ENCODE results near the gene DPP4.
"Not testable (repeated sequence)": the region's sequence is repeated elsewhere in the genome, so short reads cannot be mapped to it uniquely, and the experiment has no call there.

Gene DPP4

GRCh38 chr2:161980976-161981375, 93.0 kb downstream of the DPP4 start:
- Mint-ChIP-seq H3K4me1 (no peaks in the 10 kb centered on the region), H3K36me3 (ENCODE audit: low read depth) (no peaks in the 10 kb centered on the region), H3K27ac (no peak overlapping the region), H3K9me3 (no peaks in the 10 kb centered on the region), H3K4me3 (no peak overlapping the region), H3K27me3 (ENCODE audit: low read depth) (no peaks in the 10 kb centered on the region)
- no peak for TF ChIP-seq CTCF (IDR thresholded peaks at IDR 0.05; ENCODE audit: unreplicated experiment in 3 of 3)

- H3K27ac Mint-ChIP-seq = no peak overlapping the region
- H3K27me3 Mint-ChIP-seq (ENCODE audit: low read depth) = no peaks in the 10 kb centered on the region
- no peak overlapping the region for H3K4me3 Mint-ChIP-seq
- TF ChIP-seq CTCF (IDR thresholded peaks at IDR 0.05; ENCODE audit: unreplicated experiment in 3 of 3) = no peak
- no peaks in the 10 kb centered on the region for H3K36me3 Mint-ChIP-seq (ENCODE audit: low read depth)
- H3K9me3 Mint-ChIP-seq = no peaks in the 10 kb centered on the region
- H3K4me1 Mint-ChIP-seq = no peaks in the 10 kb centered on the region
Observed at GRCh38 chr2:161979490-161979889, 94.5 kb downstream of the DPP4 start.

GRCh38 chr2:161977926-161978325, 96.1 kb downstream of the DPP4 start:
- not testable (repeated sequence) for H3K4me3 Mint-ChIP-seq; H3K27me3 Mint-ChIP-seq (ENCODE audit: low read depth); H3K27ac Mint-ChIP-seq; H3K9me3 Mint-ChIP-seq; H3K36me3 Mint-ChIP-seq (ENCODE audit: low read depth); H3K4me1 Mint-ChIP-seq

GRCh38 chr2:161976917-161977316, 97.1 kb downstream of the DPP4 start:
- Mint-ChIP-seq H3K36me3 (ENCODE audit: low read depth) (no peaks in the 10 kb centered on the region), H3K27me3 (ENCODE audit: low read depth) (no peaks in the 10 kb centered on the region), H3K4me3 (no peak overlapping the region), H3K9me3 (no peaks in the 10 kb centered on the region), H3K4me1 (no peaks in the 10 kb centered on the region), H3K27ac (no peak overlapping the region)
- TF ChIP-seq CTCF (IDR thresholded peaks at IDR 0.05; ENCODE audit: unreplicated experiment in 3 of 3) = no peak

- no peak for TF ChIP-seq CTCF (IDR thresholded peaks at IDR 0.05; ENCODE audit: unreplicated experiment in 3 of 3)
- Mint-ChIP-seq H3K4me3 (no peak overlapping the region), H3K36me3 (ENCODE audit: low read depth) (no peaks in the 10 kb centered on the region), H3K27me3 (ENCODE audit: low read depth) (no peaks in the 10 kb centered on the region), H3K4me1 (no peaks in the 10 kb centered on the region), H3K27ac (no peak overlapping the region), H3K9me3 (no peaks in the 10 kb centered on the region)
Observed at GRCh38 chr2:161976295-161976694, 97.7 kb downstream of the DPP4 start.

GRCh38 chr2:161975813-161976160, 98.2 kb downstream of the DPP4 start:
- Mint-ChIP-seq H3K27me3 (ENCODE audit: low read depth) (no peaks in the 10 kb centered on the region), H3K4me1 (no peaks in the 10 kb centered on the region), H3K9me3 (no peaks in the 10 kb centered on the region), H3K36me3 (ENCODE audit: low read depth) (no peaks in the 10 kb centered on the region), H3K4me3 (no peak overlapping the region), H3K27ac (no peak overlapping the region)
- no peak for TF ChIP-seq CTCF (IDR thresholded peaks at IDR 0.05; ENCODE audit: unreplicated experiment in 3 of 3)

Data from nephron (organoid).